Measurements from ENCODE around the gene BAZ2B.

BAZ2B gene

GRCh38 chr2:159637988-159638501, 21.7 kb upstream of the BAZ2B start:
- no peaks in the 10 kb centered on the region for H3K27me3 ChIP-seq (ENCODE audit: insufficient read depth, low read length, poor library complexity)
- no peak for DNase-seq
- no peak for ATAC-seq (ENCODE audit: insufficient read depth, low read depth)

DNA sequence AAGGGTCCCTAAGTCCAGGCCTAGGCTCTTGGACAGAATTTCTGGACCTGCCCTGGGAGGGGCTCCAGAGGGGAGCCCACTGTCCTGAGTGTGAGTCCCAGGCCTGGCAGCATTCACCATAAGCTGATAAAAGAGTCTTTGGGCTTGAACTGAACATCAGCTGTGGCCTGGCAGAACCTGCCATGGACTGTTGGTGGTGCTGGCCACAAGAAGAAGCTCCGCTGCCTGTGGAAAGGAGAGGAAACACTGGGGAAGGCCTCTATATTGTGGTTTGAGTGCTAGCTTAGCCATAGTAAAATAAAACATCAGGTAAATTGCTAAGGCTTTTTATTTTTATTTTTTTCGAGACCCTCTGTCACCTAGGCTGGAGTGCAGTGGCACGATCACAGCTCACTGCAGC, 20.9 kb upstream of the BAZ2B start:
- H3K27ac ChIP-seq (ENCODE audit: low read length): no peak overlapping the region
- no peak overlapping the region for H2AFZ ChIP-seq (ENCODE audit: low read depth, low read length)
- peaks cover 3% of the 10 kb centered on the region for H3K9me3 ChIP-seq (ENCODE audit: insufficient read depth, low read length, severe bottlenecking)
- H3K36me3 ChIP-seq (ENCODE audit: insufficient read depth, low read length): no peaks in the 10 kb centered on the region
- H4K20me1 ChIP-seq (ENCODE audit: insufficient read depth, low read length): no peaks in the 10 kb centered on the region
- H3K4me1 ChIP-seq (ENCODE audit: insufficient read depth, low read length): no peaks in the 10 kb centered on the region
- no peak overlapping the region for H3K4me2 ChIP-seq (ENCODE audit: insufficient read depth, low read length)
- H3K4me3 ChIP-seq (ENCODE audit: low read depth in 1 of 2, low read length in 2 of 2): no peak overlapping the region
- no peaks in the 10 kb centered on the region for H3K27me3 ChIP-seq (ENCODE audit: insufficient read depth, low read length, poor library complexity)
- no peaks in the 10 kb centered on the region for H3K79me2 ChIP-seq (ENCODE audit: insufficient read depth, low read length)
- no peak overlapping the region for H3K9ac ChIP-seq (ENCODE audit: low read depth, low read length)
- TF ChIP-seq CTCF (IDR thresholded peaks at IDR 0.05; ENCODE audit: borderline replicate concordance, extremely low read depth, low read length, poor library complexity, severe bottlenecking) (no peak), EZH2 (IDR thresholded peaks at IDR 0.05; ENCODE audit: borderline replicate concordance, low read depth, low read length, severe bottlenecking) (no peak)
- DNase-seq (no peak), ATAC-seq (ENCODE audit: insufficient read depth, low read depth) (no peak)

More at GRCh38 chr2:159637988-159638501, 21.7 kb upstream of the BAZ2B start:
- Histone ChIP-seq H3K36me3 (ENCODE audit: insufficient read depth, low read length) (no peaks in the 10 kb centered on the region), H3K9ac (ENCODE audit: low read depth, low read length) (no peak overlapping the region), H2AFZ (ENCODE audit: low read depth, low read length) (no peak overlapping the region), H4K20me1 (ENCODE audit: insufficient read depth, low read length) (no peaks in the 10 kb centered on the region), H3K27ac (ENCODE audit: low read length) (no peak overlapping the region), H3K4me1 (ENCODE audit: insufficient read depth, low read length) (no peaks in the 10 kb centered on the region), H3K79me2 (ENCODE audit: insufficient read depth, low read length) (no peaks in the 10 kb centered on the region), H3K4me3 (ENCODE audit: low read depth in 1 of 2, low read length in 2 of 2) (no peak overlapping the region), H3K9me3 (ENCODE audit: insufficient read depth, low read length, severe bottlenecking) (peaks cover 3% of the 10 kb centered on the region), H3K4me2 (ENCODE audit: insufficient read depth, low read length) (no peak overlapping the region)
- TF ChIP-seq EZH2 (IDR thresholded peaks at IDR 0.05; ENCODE audit: borderline replicate concordance, low read depth, low read length, severe bottlenecking): no peak
- no peak for TF ChIP-seq CTCF (IDR thresholded peaks at IDR 0.05; ENCODE audit: borderline replicate concordance, extremely low read depth, low read length, poor library complexity, severe bottlenecking)

- Histone ChIP-seq H4K20me1 (ENCODE audit: insufficient read depth, low read length) (no peaks in the 10 kb centered on the region), H3K9me3 (ENCODE audit: insufficient read depth, low read length, severe bottlenecking) (peaks cover 3% of the 10 kb centered on the region), H3K27ac (ENCODE audit: low read length) (no peak overlapping the region), H3K4me2 (ENCODE audit: insufficient read depth, low read length) (no peak overlapping the region), H3K4me3 (ENCODE audit: low read depth in 1 of 2, low read length in 2 of 2) (no peak overlapping the region), H3K9ac (ENCODE audit: low read depth, low read length) (no peak overlapping the region), H3K36me3 (ENCODE audit: insufficient read depth, low read length) (no peaks in the 10 kb centered on the region), H3K4me1 (ENCODE audit: insufficient read depth, low read length) (no peaks in the 10 kb centered on the region), H3K27me3 (ENCODE audit: insufficient read depth, low read length, poor library complexity) (no peaks in the 10 kb centered on the region), H2AFZ (ENCODE audit: low read depth, low read length) (no peak overlapping the region), H3K79me2 (ENCODE audit: insufficient read depth, low read length) (no peaks in the 10 kb centered on the region)
- no peak for DNase-seq
- no peak for ATAC-seq (ENCODE audit: insufficient read depth, low read depth)
- TF ChIP-seq EZH2 (IDR thresholded peaks at IDR 0.05; ENCODE audit: borderline replicate concordance, low read depth, low read length, severe bottlenecking): no peak
- no peak for TF ChIP-seq CTCF (IDR thresholded peaks at IDR 0.05; ENCODE audit: borderline replicate concordance, extremely low read depth, low read length, poor library complexity, severe bottlenecking)
These were observed 18.9 kb upstream of the BAZ2B start for GRCh38 chr2:159635006-159635789.
